A673 (cell line): ENCODE data around the gene AP4S1. TPM values are rescaled to one million over a fixed set of nuclear protein-coding genes. Genes with fewer than 3 reads are reported as not detected.

Experiments used
- BruUV-seq: library from RNA; stranded (reverse); fragments of 400-500 nt; replicated peaks from 2 replicates; lab custom pipeline; 2021; lab: Mats Ljungman, UMichigan
- CTCF ChIA-PET: fragments of 300-600 bp; sonication (Branson Sonifier 250); formaldehyde crosslinking; loops from one replicate; lab custom pipeline; 2022; ENCODE audit warnings: antibody characterized with exemption; lab: Charles Lee
- POLR2A ChIA-PET: fragments of 300-600 bp; sonication (Branson Sonifier 250); formaldehyde crosslinking; loops from one replicate; lab custom pipeline; 2022; ENCODE audit warnings: antibody characterized with exemption; ENCODE audit not compliant: low non-redundant PET; lab: Charles Lee
- DNase-seq: peaks from one replicate; pipeline ENCODE4 v3.0.0-alpha.2; 2015; ENCODE audit warnings: low spot score
- H3K27ac ChIP-seq: fragments of 200-600 bp; sonication (generic); 2 replicates; pipeline ENCODE4 v1.5.1; 2016; ENCODE audit warnings: mixed run types, low read depth, mild to moderate bottlenecking, mixed read lengths, antibody characterized with exemption, low read length; ENCODE audit not compliant: poor library complexity, severe bottlenecking
- H3K27me3 ChIP-seq: fragments of 200-600 bp; sonication (generic); replicated peaks from 2 replicates; pipeline ENCODE4 v1.6.1; 2017; ENCODE audit warnings: mixed run types, low read depth, mild to moderate bottlenecking, mixed read lengths, antibody characterized with exemption, low read length; ENCODE audit not compliant: insufficient read depth, poor library complexity
- H3K36me3 ChIP-seq: fragments of 200-600 bp; sonication (generic); 2 replicates; pipeline ENCODE4 v1.6.1; 2016; ENCODE audit warnings: mixed run types, mild to moderate bottlenecking, mixed read lengths, antibody characterized with exemption, low read length; ENCODE audit not compliant: insufficient read depth, poor library complexity, severe bottlenecking
- H3K4me1 ChIP-seq: fragments of 200-600 bp; sonication (generic); 2 replicates; pipeline ENCODE4 v1.6.1; 2017; ENCODE audit warnings: mixed run types, mild to moderate bottlenecking, mixed read lengths, antibody characterized with exemption, low read length; ENCODE audit not compliant: insufficient read depth, poor library complexity, severe bottlenecking
- H3K4me3 ChIP-seq: fragments of 200-600 bp; sonication (generic); 2 replicates; pipeline ENCODE4 v1.5.1; 2016; ENCODE audit warnings: low read depth, mixed run types, mild to moderate bottlenecking, mixed read lengths, low read length; ENCODE audit not compliant: poor library complexity, severe bottlenecking
- H3K9me3 ChIP-seq: fragments of 200-600 bp; sonication (generic); 2 replicates; pipeline ENCODE4 v1.6.1; 2016; ENCODE audit warnings: mixed run types, low read depth, mild to moderate bottlenecking, mixed read lengths, antibody characterized with exemption, low read length; ENCODE audit not compliant: poor library complexity, severe bottlenecking
- CTCF ChIP-seq: fragments of 300-800, 200-600 bp; sonication (generic); conservative IDR thresholded peaks from 2 replicates; pipeline ENCODE4 v1.5.1; 2017; ENCODE audit warnings: low read depth, mild to moderate bottlenecking, antibody characterized with exemption, low read length, moderate library complexity, mixed read lengths
- EZH2 ChIP-seq: fragments of 200-600 bp; sonication (generic); IDR thresholded peaks from 2 replicates; pipeline ENCODE4 v1.6.1; 2017; ENCODE audit warnings: borderline replicate concordance, low read depth, mild to moderate bottlenecking, mixed read lengths, antibody characterized with exemption, low read length; ENCODE audit not compliant: poor library complexity, severe bottlenecking
- intact Hi-C: fragments of 100-400 bp; cut with micrococcal nuclease; formaldehyde crosslinking; loops from one replicate; pipeline ENCODE4 v1.10.0; 2022; ENCODE audit not compliant: unreplicated experiment
- total RNA-seq: library from RNA; stranded (reverse); gene quantifications from 2 replicates; pipeline ENCODE4 v1.2.3, GENCODE V29; 2021

Gene AP4S1
- total RNA-seq, 1 experiment from 2014 or later, result 8.6 TPM

GRCh38 chr14:31071151-31071550, 45.7 kb downstream of the AP4S1 start:
- Histone ChIP-seq H3K4me1 (no peaks in the 10 kb centered on the region), H3K4me3 (no peak overlapping the region), H3K27me3 (no peaks in the 10 kb centered on the region), H3K9me3 (no peaks in the 10 kb centered on the region), H3K36me3 (no peaks in the 10 kb centered on the region), H3K27ac (no peak overlapping the region)
- no TSS peak for BruUV-seq
- no peak for DNase-seq
- ChIA-PET POLR2A (no interaction called here), CTCF (no interaction called here)
- intact Hi-C loops, result no loop called here
- TF ChIP-seq CTCF, result no peak
- no peak for TF ChIP-seq EZH2

GRCh38 chr14:31075144-31075543, 49.7 kb downstream of the AP4S1 start:
- Histone ChIP-seq H3K27ac (no peak overlapping the region), H3K9me3 (no peaks in the 10 kb centered on the region), H3K4me3 (no peak overlapping the region), H3K27me3 (no peaks in the 10 kb centered on the region), H3K36me3 (no peaks in the 10 kb centered on the region), H3K4me1 (no peaks in the 10 kb centered on the region)
- ChIA-PET POLR2A (no interaction called here), CTCF (no interaction called here)
- DNase-seq, result no peak
- no TSS peak for BruUV-seq
- intact Hi-C loops, result no loop called here
- TF ChIP-seq EZH2 (no peak), CTCF (no peak)

- DNase-seq, result no peak
- no TSS peak for BruUV-seq
- no peaks in the 10 kb centered on the region for H3K27me3 ChIP-seq
- no peak overlapping the region for H3K4me3 ChIP-seq
- no peak overlapping the region for H3K27ac ChIP-seq
- ChIA-PET POLR2A (no interaction called here), CTCF (no interaction called here)
- H3K36me3 ChIP-seq, result no peaks in the 10 kb centered on the region
- H3K4me1 ChIP-seq, result no peaks in the 10 kb centered on the region
- no peaks in the 10 kb centered on the region for H3K9me3 ChIP-seq
- TF ChIP-seq CTCF, result no peak
- TF ChIP-seq EZH2, result no peak
- intact Hi-C loops, result no loop called here
These were observed 53.3 kb downstream of the AP4S1 start for GRCh38 chr14:31078766-31079165.
